ENCODE measurements around the gene PLA2G4B. TPM values are rescaled to one million over a fixed set of nuclear protein-coding genes. Genes with fewer than 3 reads are reported as not detected.

The PLA2G4B gene
- total RNA-seq, 1 experiment from 2014 or later: 11.0 TPM

GRCh38 chr15:41839781-41840491 lies 1.3 kb downstream of the PLA2G4B start:
- CTCF ChIA-PET: interaction anchor here (1.3 to 1.5 kb wide), 2 partner anchors 19 to 65 kb away, joined by 4 to 5 read pairs; no protein-coding TSS in a partner anchor
- no peaks in the 10 kb centered on the region for H3K9me3 Mint-ChIP-seq
- H3K36me3 Mint-ChIP-seq: peaks cover 5% of the 10 kb centered on the region; the same call in 1 of the 2 replicates
- POLR2A ChIA-PET: interaction anchor here (1.0 kb wide), 1 partner anchor 13 kb away, joined by 5 read pairs; no protein-coding TSS in a partner anchor
- no peak for ATAC-seq
- DNase-seq (ENCODE audit: low spot score): no peak
- no peak overlapping the region for H3K4me3 Mint-ChIP-seq
- no peak for TF ChIP-seq MAX (CRISPR knock-in tag; IDR thresholded peaks at IDR 0.05)
- TF ChIP-seq RELA (CRISPR knock-in tag; IDR thresholded peaks at IDR 0.05; ENCODE audit: borderline replicate concordance): no peak
- TF ChIP-seq SP1 (CRISPR knock-in tag; conservative IDR thresholded peaks at IDR 0.05): no peak
- no peak for TF ChIP-seq PREB (CRISPR knock-in tag; IDR thresholded peaks at IDR 0.05; ENCODE audit: borderline replicate concordance)
- TF ChIP-seq MYBL2 (CRISPR knock-in tag; IDR thresholded peaks at IDR 0.05): no peak
- TF ChIP-seq ARID4B (CRISPR knock-in tag; IDR thresholded peaks at IDR 0.05; ENCODE audit: borderline replicate concordance): no peak
- no peak for TF ChIP-seq ZSCAN18 (CRISPR knock-in tag; IDR thresholded peaks at IDR 0.05)
- no peak for TF ChIP-seq USF1 (CRISPR knock-in tag; IDR thresholded peaks at IDR 0.05)
- no peak for TF ChIP-seq GABPB1 (CRISPR knock-in tag; IDR thresholded peaks at IDR 0.05)
- TF ChIP-seq RORB (CRISPR knock-in tag; IDR thresholded peaks at IDR 0.05): no peak
- TF ChIP-seq ZNF263 (CRISPR knock-in tag; IDR thresholded peaks at IDR 0.05; ENCODE audit: low read depth): no peak
- TF ChIP-seq JAZF1 (CRISPR knock-in tag; IDR thresholded peaks at IDR 0.05): no peak
- TF ChIP-seq ATF2 (CRISPR knock-in tag; IDR thresholded peaks at IDR 0.05; ENCODE audit: borderline replicate concordance, low read depth): no peak
- TF ChIP-seq E2F5 (CRISPR knock-in tag; IDR thresholded peaks at IDR 0.05): no peak
- no peak for TF ChIP-seq GTF2I (CRISPR knock-in tag; conservative IDR thresholded peaks at IDR 0.05)
- TF ChIP-seq ZNF416 (CRISPR knock-in tag; IDR thresholded peaks at IDR 0.05): no peak
- no peak for TF ChIP-seq ERG (CRISPR knock-in tag; IDR thresholded peaks at IDR 0.05)
- TF ChIP-seq CREB1 (CRISPR knock-in tag; IDR thresholded peaks at IDR 0.05): no peak
- H3K27ac Mint-ChIP-seq: no peak overlapping the region
- no peaks in the 10 kb centered on the region for H3K4me1 Mint-ChIP-seq
- no peaks in the 10 kb centered on the region for H3K27me3 Mint-ChIP-seq (ENCODE audit: low read depth)
